AG08396 (cell line): ENCODE data around the gene MOB3C.

ENCODE experiments used
- DNase-seq: peaks from one replicate; pipeline ENCODE4 v3.0.0; 2012; ENCODE audit warnings: low spot score, mixed read lengths

MOB3C gene

GRCh38 chr1:46638921-46639320 is 22.3 kb upstream of the MOB3C start:
- no peak for DNase-seq

GRCh38 chr1:46637444-46638083 is 21.0 kb upstream of the MOB3C start:
- no peak for DNase-seq

DNA sequence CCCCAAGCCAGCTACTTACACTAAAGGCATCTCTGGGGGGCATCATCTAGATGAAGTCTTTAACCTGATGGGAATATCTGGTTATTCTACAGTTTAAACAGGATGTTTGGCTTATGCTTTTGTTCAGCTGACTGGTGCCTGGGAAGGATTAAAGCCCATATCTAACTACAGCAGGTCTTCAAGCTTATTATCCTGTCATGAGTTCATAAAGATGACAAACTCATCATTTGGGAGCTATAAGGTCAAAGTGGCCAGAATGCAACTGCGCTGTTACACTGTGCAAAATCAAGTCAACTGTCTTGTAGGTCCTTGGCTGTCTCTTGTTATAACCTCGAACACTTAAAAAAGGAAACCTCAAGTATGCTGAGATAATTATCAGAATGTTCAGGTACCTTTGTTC is 18.6 kb upstream of the MOB3C start:
- no peak for DNase-seq

DNA sequence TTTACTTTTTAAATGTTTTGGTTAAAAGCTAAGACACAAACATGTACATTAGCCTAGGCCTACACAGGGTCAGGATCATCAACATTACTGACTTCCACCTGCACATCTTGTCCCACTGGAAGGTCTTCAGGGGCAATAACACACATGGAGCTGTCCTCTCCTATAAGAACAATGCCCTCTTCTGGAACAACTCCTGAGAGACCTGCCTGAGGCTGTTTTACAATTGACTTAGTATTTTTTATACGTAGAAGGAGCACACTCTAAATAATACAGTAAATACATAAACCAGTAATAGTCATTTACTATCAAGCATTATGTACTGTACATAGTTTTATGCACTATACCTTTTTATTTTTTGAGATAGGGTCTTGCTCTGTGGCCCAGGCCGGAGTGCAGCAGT is 14.1 kb upstream of the MOB3C start:
- no peak for DNase-seq

DNA sequence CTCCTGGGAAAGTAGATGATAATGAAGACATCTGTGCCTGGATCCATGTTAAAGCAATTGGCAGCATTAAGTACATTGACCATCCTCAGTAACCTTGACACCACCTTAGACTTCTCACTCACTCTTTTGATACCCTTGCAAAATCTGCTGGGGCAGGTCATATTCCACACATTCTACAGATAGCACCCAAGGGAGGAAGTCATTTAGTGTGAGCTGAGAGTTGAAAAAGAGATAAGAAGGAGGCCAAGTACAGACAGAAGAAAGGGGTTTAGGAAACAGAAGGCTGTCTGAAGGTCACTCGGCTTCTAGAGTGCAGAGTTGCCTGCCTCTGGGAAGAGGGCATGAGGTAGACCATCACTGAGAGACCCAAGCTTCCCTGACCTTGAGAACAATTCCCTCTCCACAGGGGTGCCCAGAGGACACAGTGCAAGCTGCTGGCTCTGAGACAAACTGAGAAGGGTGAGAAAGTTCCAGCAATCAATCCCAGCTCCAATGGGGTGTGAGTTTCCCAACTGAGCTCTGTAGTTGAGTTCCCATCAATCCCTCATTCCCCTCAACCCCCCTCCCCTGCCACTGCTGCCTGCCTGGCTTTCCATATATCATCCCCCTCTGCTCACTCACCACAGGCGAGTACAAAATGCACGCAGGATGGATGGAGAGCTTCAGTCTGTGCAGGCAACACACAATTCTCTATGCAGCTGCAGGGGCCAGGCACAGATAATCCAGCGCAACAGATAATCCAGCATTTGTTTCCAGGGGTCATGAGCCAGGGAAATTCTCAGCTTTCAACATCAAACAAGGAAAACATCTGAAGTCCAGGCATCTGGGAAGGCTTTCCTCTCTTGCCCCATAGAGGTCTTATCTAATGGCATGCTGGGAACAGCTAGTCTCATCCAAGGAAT is 7.4 kb upstream of the MOB3C start:
- DNase-seq, result no peak

- peak; percentile 38 for DNase-seq
Observed at GRCh38 chr1:46622344-46622743, 5.7 kb upstream of the MOB3C start.

DNA sequence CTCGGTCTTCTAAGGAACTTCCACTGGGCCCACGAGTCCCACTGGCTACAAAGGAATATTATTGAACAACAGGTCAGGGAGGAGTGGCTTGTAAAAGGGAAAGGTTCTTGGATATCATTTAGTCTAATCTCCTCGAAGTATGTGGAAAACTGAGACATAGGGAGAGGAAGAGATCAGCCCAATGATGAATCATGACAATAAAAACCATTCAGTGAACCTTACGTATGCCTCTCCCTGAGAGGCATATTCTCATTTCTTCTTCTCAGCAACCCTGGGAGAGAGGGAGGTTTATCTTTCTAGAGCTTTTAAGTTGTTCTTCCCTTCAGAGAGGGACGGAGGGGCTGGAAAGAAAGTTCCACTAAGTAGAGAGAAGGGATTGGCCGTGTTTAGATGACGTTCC is 5.3 kb upstream of the MOB3C start:
- no peak for DNase-seq

DNA sequence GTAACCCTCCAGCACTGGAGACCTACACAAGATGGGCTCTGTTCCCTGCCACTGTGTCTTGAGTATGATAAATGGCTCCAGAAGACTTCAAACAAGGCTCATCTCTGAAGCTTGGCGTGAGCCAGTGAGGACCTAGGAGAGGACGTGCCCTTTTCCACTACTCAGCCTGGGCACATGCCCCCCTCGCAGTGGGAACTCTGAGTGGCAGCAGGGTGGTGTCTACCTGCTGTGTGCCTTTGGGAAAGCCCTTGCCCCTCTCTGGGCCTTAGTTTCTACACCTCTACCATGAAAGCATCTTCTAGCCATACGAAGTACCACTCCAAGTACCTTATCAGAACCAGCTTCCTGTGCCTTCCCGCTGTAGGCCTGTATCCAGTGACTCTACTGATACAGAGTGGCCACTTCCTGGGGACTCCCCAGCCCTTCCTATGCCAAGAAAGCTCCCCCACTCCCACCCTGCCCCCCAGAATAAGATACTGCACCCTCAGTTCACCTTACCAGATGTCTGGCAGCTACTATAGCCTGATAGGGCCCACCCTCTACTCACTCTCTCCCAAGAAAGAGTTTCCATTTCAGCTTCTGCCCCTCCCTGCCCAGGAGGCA is 3.1 kb upstream of the MOB3C start:
- no peak for DNase-seq

DNA sequence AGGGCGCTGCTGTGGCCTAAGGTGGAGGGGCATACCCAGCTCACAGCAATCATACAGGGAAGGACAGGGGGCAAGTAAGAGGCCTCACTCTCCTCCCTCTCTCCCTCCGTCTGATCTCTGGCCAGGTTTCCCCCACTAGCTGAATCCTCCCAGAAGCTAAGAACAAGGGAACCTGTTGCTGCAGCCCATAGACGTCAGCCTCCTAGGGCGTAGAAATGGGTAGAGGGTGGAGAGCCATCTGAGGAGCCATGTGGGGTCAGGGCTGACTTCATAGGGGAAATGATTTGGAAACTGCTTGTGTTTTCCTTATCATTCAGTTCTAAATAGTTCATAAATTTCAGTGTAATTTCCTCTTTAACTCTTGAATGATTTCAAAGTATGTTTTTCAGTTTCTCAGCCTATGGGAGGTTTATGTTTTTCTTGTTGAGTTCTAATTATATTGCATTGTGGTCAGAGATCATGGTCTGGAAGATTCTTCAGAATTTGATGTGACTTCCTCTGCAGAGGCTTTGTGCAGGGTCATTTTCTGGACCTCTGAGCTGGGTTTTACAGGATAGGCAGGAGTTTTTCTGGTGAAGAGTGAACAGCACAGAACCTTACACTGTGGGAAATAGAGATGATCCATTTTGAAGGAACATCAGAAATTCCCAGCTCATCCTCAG is 2.3 kb upstream of the MOB3C start:
- DNase-seq, result no peak

- no peak for DNase-seq
Observed at GRCh38 chr1:46617833-46618232, 1.2 kb upstream of the MOB3C start.

GRCh38 chr1:46617108-46617800 is 643 bp upstream of the MOB3C start:
- DNase-seq, result no peak

- no peak for DNase-seq
Observed at GRCh38 chr1:46615735-46616134, 876 bp downstream of the MOB3C start.

GRCh38 chr1:46615088-46615487 is 1.5 kb downstream of the MOB3C start:
- no peak for DNase-seq

GRCh38 chr1:46614604-46614984 is 2.0 kb downstream of the MOB3C start:
- no peak for DNase-seq

DNA sequence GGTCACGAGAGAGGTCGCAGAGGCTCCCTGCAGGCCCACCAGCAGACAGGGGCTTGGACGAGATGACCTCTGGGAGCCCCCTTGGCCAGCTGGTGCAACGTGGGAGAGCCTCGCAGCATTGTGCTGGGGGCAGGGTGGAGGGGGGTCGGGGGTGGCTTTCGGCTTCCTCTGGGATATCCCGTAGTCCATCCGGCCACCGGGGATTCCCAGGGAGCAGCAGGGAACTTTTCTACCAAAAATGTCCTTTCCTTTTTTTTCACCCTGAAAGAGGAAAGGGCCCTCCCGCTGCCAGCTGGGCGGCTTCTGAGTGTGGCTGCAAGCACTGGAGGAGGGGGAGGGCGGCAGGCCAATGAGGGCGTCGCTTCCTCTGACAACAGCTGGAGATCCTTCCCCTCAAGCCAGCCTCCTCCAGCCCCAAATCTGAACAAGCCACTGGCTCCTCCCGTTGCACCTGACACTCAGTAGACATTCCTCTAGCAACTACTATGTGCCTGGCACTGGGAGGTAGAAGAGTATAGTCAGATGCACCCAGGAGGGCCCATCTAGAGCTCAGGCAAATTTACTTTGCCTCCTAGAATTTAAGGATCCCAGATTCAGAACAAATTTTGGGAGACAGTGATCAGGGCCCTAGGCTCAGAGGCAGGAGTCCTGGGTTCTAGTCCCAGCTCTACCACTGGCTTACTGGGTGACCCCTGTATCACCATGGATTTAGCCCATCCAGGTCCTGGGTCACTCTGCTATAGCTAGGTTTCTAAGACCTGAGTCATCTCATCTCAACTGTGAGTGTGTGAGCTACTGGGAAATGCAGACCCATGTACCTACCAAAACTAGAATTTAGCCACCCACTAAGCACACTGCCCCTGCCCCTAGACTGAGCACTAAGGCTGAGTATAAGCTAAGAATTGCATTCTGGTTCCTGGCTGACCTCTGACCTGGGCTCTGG is 2.7 kb downstream of the MOB3C start:
- peak; percentile 82 for DNase-seq

DNA sequence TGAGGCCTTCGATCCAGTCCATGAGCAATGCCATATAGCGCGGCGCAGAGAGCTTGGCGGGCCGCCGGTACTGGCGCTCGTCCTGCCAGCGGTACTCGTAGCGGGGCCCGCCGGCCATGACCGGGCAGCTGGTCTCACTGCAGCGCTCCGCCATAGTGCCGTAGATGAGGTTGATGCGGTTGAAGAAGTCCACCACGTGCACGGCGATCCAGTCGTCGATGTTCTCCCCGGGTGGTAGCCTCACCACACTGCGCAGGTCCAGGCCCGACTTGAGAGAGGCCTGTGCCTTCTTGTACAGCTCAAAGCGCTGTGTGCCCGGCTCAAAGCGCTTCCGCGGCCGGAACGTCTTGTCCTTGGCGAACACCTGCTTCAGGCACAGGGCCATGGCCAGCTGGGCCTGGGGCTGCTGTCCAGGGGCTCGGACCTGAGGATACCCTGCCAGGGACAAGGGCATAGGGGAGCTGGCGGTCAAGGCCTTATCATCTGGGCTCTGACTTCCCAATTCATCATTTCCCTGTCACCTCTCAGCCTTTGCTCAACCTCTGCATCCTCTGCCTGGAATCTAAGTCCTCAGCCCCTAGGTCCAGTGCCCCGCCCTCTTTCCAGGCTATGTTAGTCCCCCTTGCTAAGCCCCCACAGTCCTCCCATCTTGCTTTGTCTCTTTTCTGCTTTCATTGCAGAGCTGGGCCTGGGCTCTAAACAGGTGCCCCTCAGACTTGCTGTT is 3.5 kb downstream of the MOB3C start:
- DNase-seq, result no peak

DNA sequence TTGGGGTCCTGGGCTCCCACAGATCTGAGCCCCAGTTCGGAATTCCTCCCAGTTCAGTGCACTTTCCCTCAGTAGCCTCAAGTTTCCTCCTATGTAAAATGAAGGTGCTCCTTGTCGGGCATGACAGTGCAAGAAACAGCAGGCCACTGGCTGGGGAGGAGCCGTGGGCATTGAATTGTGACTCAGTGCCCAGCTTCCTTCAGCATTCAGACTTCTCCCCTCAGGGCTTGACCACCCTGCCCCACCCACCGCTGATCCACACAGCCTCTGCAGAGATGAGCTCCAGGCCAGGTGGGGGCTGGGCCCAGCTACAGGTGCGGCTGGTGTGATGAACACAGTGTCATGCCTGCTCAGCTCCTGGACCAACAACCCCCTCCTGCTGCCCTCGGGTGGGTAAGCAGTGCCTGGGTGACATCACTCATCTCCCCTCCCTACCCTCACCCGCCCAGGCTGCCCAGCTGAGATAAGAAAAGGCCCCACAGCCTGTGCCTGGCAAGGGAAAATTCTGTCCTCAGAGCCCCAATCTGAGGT is 4.9 kb downstream of the MOB3C start:
- no peak for DNase-seq

- DNase-seq, result no peak
Observed at GRCh38 chr1:46607345-46608130, 9.1 kb downstream of the MOB3C start.
